Left kidney (tissue), 8 donors: ENCODE results near the gene ADGRF5. TPM values are rescaled to one million over a fixed set of nuclear protein-coding genes. Genes with fewer than 3 reads are reported as not detected.

Experiments
- DNase-seq: peaks from one replicate; pipeline ENCODE4 v3.0.0-alpha.2; 2013
- long read RNA-seq, 8 donors: transcript quantifications; one replicate each; lab custom pipeline, GENCODE V29; 2026
- polyA plus RNA-seq: library from polyadenylated mRNA; unstranded; fragments of 120-200 nt; gene quantifications from one replicate; pipeline ENCODE4 v1.2.1, GENCODE V29; 2013; ENCODE audit not compliant: insufficient read length

ADGRF5 gene
- 25.5 TPM for polyA plus RNA-seq
- long read RNA-seq, donor 1, partial matches to known transcripts = 9 of 9 reads
- long read RNA-seq, donor 1, other reads (novel, unspliced or antisense) = 0 of 9 reads
- long read RNA-seq, donor 2, full-length matches to known transcripts = 3 of 8 reads
- long read RNA-seq, donor 2, partial matches to known transcripts = 5 of 8 reads
- long read RNA-seq, donor 2, other reads (novel, unspliced or antisense) = 0 of 8 reads
- long read RNA-seq, donor 3 = 0 reads
- long read RNA-seq, donor 4 = 0 reads
- long read RNA-seq, donor 5, full-length matches to known transcripts = 3 of 3 reads
- long read RNA-seq, donor 5, partial matches to known transcripts = 0 of 3 reads
- long read RNA-seq, donor 5, other reads (novel, unspliced or antisense) = 0 of 3 reads
- long read RNA-seq, donor 6, partial matches to known transcripts = 8 of 8 reads
- long read RNA-seq, donor 6, other reads (novel, unspliced or antisense) = 0 of 8 reads
- long read RNA-seq, donor 7, partial matches to known transcripts = 6 of 6 reads
- long read RNA-seq, donor 7, other reads (novel, unspliced or antisense) = 0 of 6 reads
- long read RNA-seq, donor 8 = 0 reads

GRCh38 chr6:46921731-46922130, at the start of gene ADGRF5:
TSS of gene ADGRF5 (minus strand) at chr6:46921938. CDS start at chr6:46906762, 15,176 bp downstream.
- DNase-seq = no peak

GRCh38 chr6:46969206-46969605, 47.5 kb upstream of the ADGRF5 start:
- no peak for DNase-seq

DNA sequence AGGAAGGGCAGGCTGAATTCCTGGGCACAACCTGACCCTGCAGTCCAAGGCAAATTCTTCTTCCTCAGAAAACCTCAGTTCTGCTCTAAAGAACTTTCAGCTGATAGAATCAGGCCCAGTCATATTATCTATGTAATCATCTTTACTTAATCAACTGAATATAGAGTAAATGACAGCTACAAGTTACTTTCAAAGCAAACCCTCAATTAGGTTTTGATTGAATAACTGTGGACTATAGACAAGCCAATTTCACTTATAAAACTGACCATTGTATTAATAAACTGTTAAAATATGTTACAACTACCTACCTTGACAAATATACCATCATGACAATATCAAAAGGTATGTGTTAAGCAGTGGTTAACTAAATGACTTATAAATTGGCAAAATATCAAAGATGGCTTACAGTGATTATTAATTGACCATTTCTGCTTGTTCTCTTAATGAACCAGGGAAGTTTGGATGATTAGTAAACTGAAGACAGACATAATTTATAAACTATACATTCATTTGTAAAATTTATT, 46.1 kb upstream of the ADGRF5 start:
- no peak for DNase-seq

DNA sequence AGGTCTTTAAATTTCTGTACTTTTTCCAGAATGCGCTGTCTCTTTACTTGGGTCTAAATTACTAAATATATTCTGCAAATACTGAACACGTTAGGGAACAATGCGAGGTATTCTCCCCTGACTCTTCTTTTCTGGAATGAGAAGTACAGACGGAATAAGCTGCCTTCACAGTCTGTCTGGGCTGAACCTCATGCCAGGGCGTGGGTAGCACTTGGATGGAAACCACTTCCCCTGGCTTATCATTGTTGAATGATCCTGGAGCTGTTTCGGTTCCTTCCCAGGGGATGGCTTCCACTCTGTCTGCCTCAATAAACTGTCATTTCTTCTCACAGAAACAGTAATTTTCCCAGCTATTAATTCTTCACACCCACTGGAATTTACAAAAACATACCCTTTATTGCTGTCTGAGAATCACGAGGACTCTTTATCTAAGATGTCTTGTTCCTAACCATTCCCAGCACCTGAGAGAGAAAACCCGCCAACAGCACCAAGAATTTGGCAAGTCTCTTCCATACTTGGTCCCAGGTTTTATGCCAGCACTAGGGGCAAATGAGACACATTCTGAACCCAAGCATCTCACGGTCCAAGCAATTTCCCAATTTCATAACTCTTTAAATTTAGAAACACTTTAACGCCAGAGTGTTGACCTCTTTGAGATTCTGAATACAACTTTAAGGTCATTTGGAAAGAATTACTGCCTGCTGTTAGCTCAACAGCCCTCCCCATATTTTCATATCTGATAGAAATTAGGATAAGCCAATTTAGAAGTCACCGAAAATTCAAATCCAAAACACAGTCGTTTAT, 43.2 kb upstream of the ADGRF5 start:
- no peak for DNase-seq

DNA sequence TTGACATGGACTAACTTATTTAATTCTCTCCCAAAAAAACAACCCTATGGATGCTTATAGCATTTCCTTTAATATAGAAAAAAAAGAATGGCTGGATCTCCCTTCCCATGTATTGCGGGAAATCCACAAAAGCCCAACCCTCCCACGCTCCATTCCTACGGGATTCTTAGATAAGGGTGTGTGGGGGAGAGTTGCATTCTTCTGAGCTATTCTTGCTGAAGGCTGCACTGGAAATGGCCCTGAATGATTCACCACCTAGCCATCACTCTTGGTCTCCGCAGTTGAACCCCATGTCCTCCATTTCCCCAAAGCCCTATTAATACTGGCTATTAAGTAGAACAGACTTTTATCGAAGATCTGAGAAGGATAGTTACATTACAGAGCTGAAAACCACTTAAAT, 41.9 kb upstream of the ADGRF5 start:
- no peak for DNase-seq

- no peak for DNase-seq
Observed at GRCh38 chr6:46963039-46963438, 41.3 kb upstream of the ADGRF5 start.

DNA sequence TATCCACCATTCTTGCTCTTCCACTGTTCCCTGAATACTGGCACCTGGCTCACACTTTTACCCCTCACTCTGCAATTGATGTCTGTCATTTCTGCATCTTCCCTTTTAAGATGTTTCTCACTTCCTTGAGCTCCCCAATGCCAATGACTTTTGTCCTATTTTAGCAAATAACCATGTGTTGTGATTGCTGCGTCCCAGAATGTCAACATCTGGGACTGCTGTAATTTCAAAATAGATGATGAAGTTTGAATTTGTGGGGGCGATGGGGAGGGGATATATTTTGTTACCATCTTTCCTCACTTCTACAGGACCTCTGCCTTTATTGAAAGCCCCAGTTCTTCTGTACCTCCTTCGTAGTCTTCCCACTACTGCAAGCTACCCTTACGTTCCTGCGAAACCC, 40.0 kb upstream of the ADGRF5 start:
- DNase-seq = no peak

DNA sequence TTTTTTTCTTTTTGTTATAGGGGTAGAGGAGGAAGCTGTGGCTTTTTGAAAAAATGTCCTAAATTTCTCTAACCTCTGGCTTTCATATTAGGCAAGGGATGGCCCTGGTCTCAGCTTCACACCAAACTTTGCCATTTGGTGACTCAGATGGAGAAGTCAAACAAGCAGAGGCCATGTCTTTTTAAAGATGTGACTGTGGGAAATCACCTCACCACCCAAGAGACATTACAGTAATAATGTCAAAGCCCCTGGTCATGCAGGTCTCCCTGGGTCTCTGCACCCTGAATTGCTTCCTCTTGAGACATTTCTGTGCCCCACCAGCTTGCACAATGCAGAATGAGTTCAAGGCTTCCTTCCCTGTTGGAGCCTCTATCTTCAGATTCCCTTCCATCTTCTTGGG, 39.5 kb upstream of the ADGRF5 start:
- DNase-seq = no peak

DNA sequence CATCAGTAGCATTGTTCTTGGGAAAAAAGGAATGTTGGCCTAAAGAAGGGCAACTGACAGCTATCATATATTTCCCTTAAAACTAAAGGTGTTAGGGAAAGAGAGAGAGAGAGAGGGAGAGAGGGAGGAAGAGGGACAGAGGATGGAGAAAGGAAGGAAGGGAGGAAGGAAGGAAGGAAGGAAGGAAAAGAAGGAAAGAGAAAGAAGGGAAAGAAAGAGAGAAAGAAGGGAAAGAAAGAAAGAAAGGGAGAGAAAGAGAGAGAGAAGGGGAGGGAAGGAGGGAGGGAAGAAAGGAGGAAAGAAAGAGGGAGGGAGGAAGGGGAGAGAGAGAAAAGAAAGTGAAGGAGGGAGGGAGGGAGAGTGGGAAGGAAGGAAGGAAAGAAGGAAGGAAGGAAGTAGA, 37.7 kb upstream of the ADGRF5 start:
- no peak for DNase-seq

GRCh38 chr6:46956409-46956808, 34.7 kb upstream of the ADGRF5 start:
- no peak for DNase-seq

GRCh38 chr6:46954837-46955451, 33.2 kb upstream of the ADGRF5 start:
- no peak for DNase-seq

DNA sequence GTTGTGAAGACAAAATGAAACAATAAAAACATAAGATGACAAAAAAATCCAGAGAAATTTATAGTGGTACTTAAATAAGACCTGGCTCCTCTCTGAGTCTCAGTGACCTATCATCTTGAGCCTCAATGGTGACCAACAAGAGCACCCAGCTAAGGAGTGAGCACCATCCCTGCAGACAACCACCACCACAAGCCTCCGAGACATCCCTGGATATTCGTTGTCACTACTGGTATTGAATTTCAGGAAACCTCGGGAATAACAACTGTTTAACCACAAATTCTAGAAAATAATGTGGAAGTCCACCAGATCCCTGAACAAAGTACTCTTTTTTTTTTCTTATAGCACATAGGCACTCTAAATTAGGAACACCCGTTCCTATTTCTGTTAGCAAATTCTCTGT, 32.2 kb upstream of the ADGRF5 start:
- no peak for DNase-seq

DNA sequence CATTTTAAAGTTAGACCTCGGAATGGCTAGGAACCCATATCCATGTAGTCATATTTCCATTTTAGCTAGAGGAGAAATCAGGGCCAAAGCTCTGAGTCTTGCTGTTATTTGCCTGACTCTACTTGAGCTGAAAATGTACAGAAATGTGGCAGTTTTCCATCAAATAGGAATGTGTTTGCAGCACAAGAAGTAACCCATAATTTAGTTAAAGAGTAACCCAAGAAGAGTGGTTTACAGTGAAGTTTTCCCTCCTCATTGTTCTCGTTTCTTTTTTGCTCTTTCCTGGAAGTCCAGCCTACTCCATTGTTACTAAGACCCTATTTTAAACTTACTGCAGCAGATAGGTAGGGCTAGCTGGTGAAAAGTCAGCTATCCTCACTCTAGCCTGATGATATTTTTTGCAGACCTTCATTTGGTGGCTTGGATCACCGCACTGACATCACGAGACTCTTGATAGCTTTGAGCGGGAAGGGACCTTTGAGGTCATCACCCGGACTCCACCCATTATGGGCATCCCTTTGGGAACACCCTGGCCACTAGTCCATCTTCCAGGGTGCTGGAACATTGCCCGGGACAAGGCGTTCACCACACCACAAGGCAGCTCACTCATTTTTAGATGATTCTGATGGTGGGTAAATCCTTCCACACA, 28.0 kb upstream of the ADGRF5 start:
- no peak for DNase-seq

GRCh38 chr6:46948699-46949098, 27.0 kb upstream of the ADGRF5 start:
- DNase-seq = no peak

DNA sequence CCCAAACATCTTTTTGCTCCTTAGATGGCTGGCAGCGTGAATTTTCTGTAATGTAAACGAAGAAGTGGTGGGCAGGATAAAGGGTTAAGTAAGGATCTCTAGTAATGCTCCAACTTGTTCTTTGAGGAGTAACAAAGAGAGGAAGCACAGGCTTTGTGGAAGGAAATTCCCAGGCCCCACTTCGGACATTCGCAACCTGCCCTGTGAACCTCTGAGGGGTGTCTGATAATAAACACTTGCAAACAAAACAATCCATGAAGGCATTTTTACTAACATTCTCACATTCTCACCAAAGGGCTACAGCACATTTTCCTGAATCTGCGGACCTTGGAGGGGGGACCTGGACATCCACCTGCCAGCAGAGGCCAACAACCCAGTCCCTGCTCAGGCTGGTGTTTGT, 25.8 kb upstream of the ADGRF5 start:
- no peak for DNase-seq

- DNase-seq = no peak
Observed at GRCh38 chr6:46940433-46941226, 18.9 kb upstream of the ADGRF5 start.

DNA sequence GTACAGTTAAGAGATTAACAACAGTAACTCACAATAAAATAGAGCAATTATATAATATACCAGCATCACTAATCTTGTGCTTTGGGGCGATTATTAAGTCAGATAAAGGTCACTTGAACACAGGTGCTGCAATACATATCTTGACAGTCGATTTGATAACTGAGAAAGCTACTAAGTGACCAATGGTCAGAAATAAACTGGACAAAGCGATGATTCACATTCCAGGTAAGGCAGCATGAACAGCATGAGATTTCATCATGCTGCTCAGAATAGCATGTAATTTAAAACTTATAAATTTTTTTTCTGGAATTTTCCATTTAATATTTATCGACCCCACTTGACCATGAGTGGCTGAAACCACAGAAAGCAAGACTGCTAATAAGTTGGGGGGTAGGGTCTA, 15.9 kb upstream of the ADGRF5 start:
- DNase-seq = no peak

DNA sequence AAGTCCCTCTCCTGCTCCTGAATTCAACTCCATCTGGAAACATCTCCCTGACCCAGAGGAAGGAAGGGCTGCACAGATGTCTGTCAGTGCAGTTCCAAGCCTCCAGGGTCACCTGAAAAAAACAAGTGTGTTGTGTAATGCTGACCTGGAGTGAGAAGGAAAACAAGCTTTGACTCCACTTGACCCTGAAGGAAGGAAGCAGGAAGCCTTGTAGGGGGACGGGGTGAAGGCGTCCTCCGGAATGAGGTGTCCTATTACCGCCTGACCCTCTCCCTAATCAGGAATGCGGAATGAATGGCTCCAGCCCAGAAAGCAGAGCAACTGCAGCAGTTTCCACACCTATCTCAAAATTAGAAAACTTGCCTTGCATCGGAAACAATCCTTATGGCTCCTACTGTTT, 13.9 kb upstream of the ADGRF5 start:
- DNase-seq = no peak

DNA sequence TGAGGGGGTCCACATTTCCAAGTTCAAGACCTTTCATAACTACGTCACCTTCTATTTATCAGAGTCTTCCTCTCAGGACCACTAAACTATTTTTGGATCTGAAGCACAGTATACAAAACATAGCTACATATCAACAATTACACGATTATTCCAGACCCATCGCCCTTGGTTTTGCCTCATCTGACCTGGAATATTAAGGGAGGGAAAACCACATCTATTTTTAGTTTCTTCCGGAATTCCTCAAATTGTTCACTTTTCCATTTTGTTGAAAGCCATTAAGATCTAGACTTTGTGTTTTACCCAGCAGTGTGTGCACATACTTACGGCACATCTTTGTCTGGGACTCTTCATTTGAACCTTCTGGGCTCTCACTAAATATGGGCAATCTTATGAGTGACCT, 12.0 kb upstream of the ADGRF5 start:
- no peak for DNase-seq

GRCh38 chr6:46932526-46933319, 11.0 kb upstream of the ADGRF5 start:
- no peak for DNase-seq
